Heart right ventricle (tissue), 16 donors: ENCODE measurements around the gene PTRH1. TPM values are rescaled to one million over a fixed set of nuclear protein-coding genes. Genes with fewer than 3 reads are reported as not detected.
A peak's percentile ranks its signal among the peaks of the same experiment; 100 is the strongest.

Experiments
- ATAC-seq, 8 donors: fragments of 200-7000 bp; cut with Tn5 transposase; one replicate each; pipeline ENCODE4 v1.9.1; 2020; ENCODE audit warnings: mild to moderate bottlenecking in 8 of 8, moderate library complexity in 8 of 8, moderate number of reproducible peaks in 1 of 8
- DNase-seq, 2 donors: peaks; one replicate each; pipeline ENCODE4 v3.0.0-alpha.2; 2020
- H3K27ac ChIP-seq, 10 donors: fragments of 200-600 bp; sonication (generic) in 2 of 10; one replicate each; pipeline versions ENCODE4 v1.5.0 to v1.8.0; 2020 to 2022; ENCODE audit warnings: mild to moderate bottlenecking in 3 of 10
- H3K27me3 ChIP-seq, 7 donors: fragments of 200-600 bp; one replicate each; pipeline ENCODE4 v1.8.0; 2021 to 2022; ENCODE audit warnings: mild to moderate bottlenecking in 2 of 7
- H3K36me3 ChIP-seq, 9 donors: fragments of 200-600 bp; sonication (generic) in 1 of 9; one replicate each; pipeline versions ENCODE4 v1.5.0 to v1.8.0; 2020 to 2022; ENCODE audit warnings: mild to moderate bottlenecking in 2 of 9
- H3K4me1 ChIP-seq, 9 donors: fragments of 200-600 bp; sonication (generic) in 1 of 9; one replicate each; pipeline versions ENCODE4 v1.5.0 to v1.8.0; 2020 to 2022; ENCODE audit warnings: mild to moderate bottlenecking in 4 of 9
- H3K4me3 ChIP-seq, 10 donors: fragments of 200-600 bp; sonication (generic) in 2 of 10; one replicate each; pipeline versions ENCODE4 v1.5.0 to v1.8.0; 2020 to 2022; ENCODE audit warnings: mild to moderate bottlenecking in 7 of 10, moderate library complexity in 2 of 10
- H3K9me3 ChIP-seq, 11 donors: fragments of 200-600 bp in 10 of 11; sonication (generic) in 2 of 11; one replicate each; pipeline versions ENCODE4 v1.5.0 to v1.8.0; 2013 to 2022; ENCODE audit warnings: mild to moderate bottlenecking in 2 of 11, control low read depth in 1 of 11, moderate library complexity in 1 of 11
- WGBS, 2 donors: extraction: QIAGEN DNeasy Blood & Tissue Kit; methylation state at CpG; one replicate each; pipeline ENCODE4 v1.1.7; 2013; ENCODE audit warnings: inconsistent platforms in 1 of 2; 5-methylcytosine and 5-hydroxymethylcytosine counted together
- intact Hi-C, 10 donors: fragments of 100-400 bp; cut with DNase I; formaldehyde crosslinking; loops; one replicate each; pipeline versions ENCODE4 v1.11.1 to v1.14.2; 2022
- polyA plus RNA-seq, 2 donors: library from polyadenylated mRNA; stranded (reverse); fragments of 200-250 nt; gene quantifications; one replicate each; pipeline ENCODE4 v1.2.3, GENCODE V29; 2013
- total RNA-seq, 10 donors: library from RNA; stranded (reverse); fragmentation: NEBNext Ultra II Directional in 3 of 10; extraction: Animal tissue kit (Norgen Biotek cat#: 25700) in 3 of 10; gene quantifications; one replicate each; pipeline versions ENCODE4 v1.2.1 to v1.2.4, GENCODE V29; 2021 to 2023
- TF ChIP-seq, protein P1 (sequence below), 9 donors: fragments of 200-600 bp; sonication (generic) in 2 of 9; IDR thresholded peaks; one replicate each; pipeline versions ENCODE4 v1.5.0 to v1.8.0; 2021 to 2022; ENCODE audit warnings: antibody characterized with exemption in 9 of 9, mild to moderate bottlenecking in 5 of 9, moderate library complexity in 1 of 9
- donor health status: Arrhythmogenic right ventricular cardiomyopathy.
- donor health status: ischemic (EF 13 %, LVEDD 7.1; RV severe dilation, severe dysfunction).
- donor health status: healthy with polysubstance abuse.
- donor health status: DM: no; HTN: yes; CAD: no.
- donor health status: DM: no; HTN: no; CAD: no.
- donor health status: ischemic (EF 25% LVEDD 6.9; RV normal size, moderate dysfunction).
- donor health status: ischemic (EF 25% LVEDD 5.7; RV mildly dilated, moderate dysfunction).
- donor health status: healthy.
- donor health status: DM: yes; HTN: yes; CAD: no.
- donor health status: Ischemic cardiomyopathy.
- donor health status: ischemic (EF 35%, LVEDD 5.7; RV mildly dilated, moderate dysfunction).
- donor health status: nonischemic (EF 11% LVEDD 7.7; RV severe dilation, severe dysfunction).
- donor health status: DM: yes; HTN: yes; CAD: no.
- donor health status: PGD.
- donor health status: ischemic (EF 29% LVEDD 5.4; RV normal size, mild dysfunction).
- donor health status: nonischemic (EF 23%, LVEDD 6.1; RV moderate dilation, normal function).

The PTRH1 gene
- total and polyA plus RNA-seq, 12 donors: 8.1 to 47.0 (median 11.5) TPM

GRCh38 chr9:127683723-127684122, 31.7 kb downstream of the PTRH1 start:
- WGBS, 2 donors: 90 to 96% methylated on average over 5 of the region's 5 CpGs
- intact Hi-C loops: no loop called here
- no peak for ATAC-seq
- H3K27ac ChIP-seq: no peak overlapping the region
- TF ChIP-seq, protein P1, sequence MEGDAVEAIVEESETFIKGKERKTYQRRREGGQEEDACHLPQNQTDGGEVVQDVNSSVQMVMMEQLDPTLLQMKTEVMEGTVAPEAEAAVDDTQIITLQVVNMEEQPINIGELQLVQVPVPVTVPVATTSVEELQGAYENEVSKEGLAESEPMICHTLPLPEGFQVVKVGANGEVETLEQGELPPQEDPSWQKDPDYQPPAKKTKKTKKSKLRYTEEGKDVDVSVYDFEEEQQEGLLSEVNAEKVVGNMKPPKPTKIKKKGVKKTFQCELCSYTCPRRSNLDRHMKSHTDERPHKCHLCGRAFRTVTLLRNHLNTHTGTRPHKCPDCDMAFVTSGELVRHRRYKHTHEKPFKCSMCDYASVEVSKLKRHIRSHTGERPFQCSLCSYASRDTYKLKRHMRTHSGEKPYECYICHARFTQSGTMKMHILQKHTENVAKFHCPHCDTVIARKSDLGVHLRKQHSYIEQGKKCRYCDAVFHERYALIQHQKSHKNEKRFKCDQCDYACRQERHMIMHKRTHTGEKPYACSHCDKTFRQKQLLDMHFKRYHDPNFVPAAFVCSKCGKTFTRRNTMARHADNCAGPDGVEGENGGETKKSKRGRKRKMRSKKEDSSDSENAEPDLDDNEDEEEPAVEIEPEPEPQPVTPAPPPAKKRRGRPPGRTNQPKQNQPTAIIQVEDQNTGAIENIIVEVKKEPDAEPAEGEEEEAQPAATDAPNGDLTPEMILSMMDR (IDR thresholded peaks at IDR 0.05): no peak
- no peak overlapping the region for H3K4me3 ChIP-seq
- H3K27me3 ChIP-seq: no peaks in the 10 kb centered on the region
- no peak for DNase-seq
- H3K9me3 ChIP-seq: no peaks in the 10 kb centered on the region
- no peaks in the 10 kb centered on the region for H3K4me1 ChIP-seq
- H3K36me3 ChIP-seq: peaks cover 0 to 100% (median 85%) of the 10 kb centered on the region in 9 donors

DNA sequence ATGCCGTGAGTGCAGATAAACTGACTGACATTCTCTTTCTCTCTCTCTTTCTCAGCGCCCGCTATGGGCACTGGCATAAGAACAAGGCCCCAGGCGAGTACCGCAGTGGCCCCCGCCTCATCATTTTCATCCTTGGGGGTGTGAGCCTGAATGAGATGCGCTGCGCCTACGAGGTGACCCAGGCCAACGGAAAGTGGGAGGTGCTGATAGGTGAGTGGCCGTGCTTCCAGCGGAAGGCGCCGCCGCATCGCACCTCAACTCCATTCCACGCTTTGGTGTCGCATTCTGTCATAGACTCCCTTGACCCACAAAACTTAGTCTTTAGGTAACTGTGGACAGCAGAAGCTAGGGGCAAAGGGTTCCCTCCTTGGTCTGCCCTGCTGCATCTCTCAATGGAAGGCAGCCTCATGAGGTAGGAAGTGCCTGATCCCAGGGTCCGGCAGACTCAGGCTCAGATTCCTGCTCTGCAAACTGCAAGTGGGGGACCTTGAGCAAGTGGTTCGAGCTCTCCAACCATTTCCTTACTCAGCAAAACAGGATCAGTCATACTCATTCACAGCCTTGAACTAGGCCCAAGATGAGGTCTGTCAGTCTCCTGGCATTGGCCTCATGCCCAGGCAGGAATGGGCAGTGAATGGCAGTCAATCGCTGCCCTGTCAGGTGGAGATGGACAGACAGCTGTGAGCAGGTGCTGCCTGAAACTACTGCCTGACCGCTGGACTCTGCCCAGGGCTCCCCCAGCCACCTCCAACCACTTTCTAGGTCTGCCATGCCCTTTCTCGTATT, 32.9 kb downstream of the PTRH1 start:
- no peaks in the 10 kb centered on the region for H3K9me3 ChIP-seq
- TF ChIP-seq, protein P1 (IDR thresholded peaks at IDR 0.05): no peak
- no peaks in the 10 kb centered on the region for H3K4me1 ChIP-seq
- intact Hi-C loops: no loop called here
- no peak overlapping the region for H3K4me3 ChIP-seq
- WGBS, 2 donors: 92 to 96% methylated on average over 23 of the region's 23 CpGs
- no peak overlapping the region for H3K27ac ChIP-seq
- peak in 1 of 8 donors; percentile 28 for ATAC-seq
- H3K36me3 ChIP-seq: peaks cover 0 to 100% (median 82%) of the 10 kb centered on the region in 9 donors
- no peak for DNase-seq
- no peaks in the 10 kb centered on the region for H3K27me3 ChIP-seq

GRCh38 chr9:127680846-127681245, 34.6 kb downstream of the PTRH1 start:
- no peak for ATAC-seq
- 91 to 96% methylated on average over 9 of the region's 9 CpGs for WGBS, 2 donors

DNA sequence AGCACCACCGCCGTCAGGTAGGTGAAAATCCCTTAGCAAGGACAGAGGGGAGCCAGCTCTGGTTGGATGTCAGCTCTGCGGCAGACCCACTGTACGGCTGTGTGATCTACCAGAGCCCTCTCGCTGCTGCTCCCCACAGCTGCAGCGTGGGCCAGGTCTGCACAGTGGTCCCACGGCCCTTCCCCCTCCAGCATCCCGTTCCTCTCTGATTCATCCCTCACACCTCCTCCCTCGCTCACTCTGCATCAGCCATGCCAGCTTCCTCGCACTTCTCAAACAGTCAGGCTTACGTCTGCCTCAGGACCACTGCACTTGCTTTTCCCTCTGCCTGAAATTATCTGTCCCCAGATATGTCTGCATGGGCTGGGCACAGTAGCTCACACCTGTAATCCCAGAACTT, 35.2 kb downstream of the PTRH1 start:
- H3K4me1 ChIP-seq: no peaks in the 10 kb centered on the region
- no peaks in the 10 kb centered on the region for H3K27me3 ChIP-seq
- H3K36me3 ChIP-seq: peaks cover 0 to 100% (median 75%) of the 10 kb centered on the region in 9 donors
- no peak overlapping the region for H3K4me3 ChIP-seq
- 93 to 94% methylated on average over 11 of the region's 11 CpGs for WGBS, 2 donors
- ATAC-seq (no peak), DNase-seq (no peak)
- TF ChIP-seq, protein P1 (IDR thresholded peaks at IDR 0.05): no peak
- H3K27ac ChIP-seq: no peak overlapping the region
- intact Hi-C loops: no loop called here
- no peaks in the 10 kb centered on the region for H3K9me3 ChIP-seq

More at GRCh38 chr9:127680846-127681245, 34.6 kb downstream of the PTRH1 start:
- no peak overlapping the region for H3K4me3 ChIP-seq
- H3K36me3 ChIP-seq: peaks cover 0 to 100% (median 70%) of the 10 kb centered on the region in 9 donors
- H3K4me1 ChIP-seq: no peaks in the 10 kb centered on the region
- TF ChIP-seq, protein P1 (IDR thresholded peaks at IDR 0.05): no peak
- no peak overlapping the region for H3K27ac ChIP-seq
- intact Hi-C loops: no loop called here
- no peaks in the 10 kb centered on the region for H3K9me3 ChIP-seq
- H3K27me3 ChIP-seq: no peaks in the 10 kb centered on the region
- no peak for DNase-seq
